Upper lobe of left lung (tissue), 6 donors: ENCODE data around the gene HERC2. TPM values are rescaled to one million over a fixed set of nuclear protein-coding genes. Genes with fewer than 3 reads are reported as not detected.

Experiments used
- ATAC-seq, 2 donors: fragments of 200-7000 bp; cut with Tn5 transposase; one replicate each; pipeline ENCODE4 v1.9.1; 2022; ENCODE audit warnings: mild to moderate bottlenecking in 2 of 2, moderate library complexity in 2 of 2; ENCODE audit not compliant: low FRiP score in 2 of 2
- DNase-seq, 2 donors: peaks; one replicate each; pipeline ENCODE4 v3.0.0-alpha.2; 2019 to 2020
- H3K27ac ChIP-seq, 4 donors: fragments of 200-600 bp; sonication (generic); one replicate each; pipeline ENCODE4 v1.5.1; 2016 to 2019
- H3K27me3 ChIP-seq, 4 donors: fragments of 200-600 bp; sonication (generic); one replicate each; pipeline ENCODE4 v1.5.1; 2017 to 2019
- H3K36me3 ChIP-seq, 4 donors: fragments of 200-600 bp; sonication (generic); one replicate each; pipeline ENCODE4 v1.5.1; 2016 to 2019
- H3K4me1 ChIP-seq, 4 donors: fragments of 200-600 bp; sonication (generic); one replicate each; pipeline ENCODE4 v1.5.1; 2018 to 2019
- H3K4me3 ChIP-seq, 4 donors: fragments of 200-600 bp; sonication (generic); one replicate each; pipeline ENCODE4 v1.5.1; 2017 to 2019; ENCODE audit warnings: mild to moderate bottlenecking in 2 of 4, moderate library complexity in 1 of 4
- H3K9me3 ChIP-seq, 4 donors: fragments of 200-600 bp; sonication (generic); one replicate each; pipeline ENCODE4 v1.5.1; 2018 to 2019
- CTCF ChIP-seq, 6 experiments: fragments of 450-650 bp in 4 of 6; fragments of 200-600 bp in 2 of 6; sonication (generic) in 2 of 6; IDR thresholded peaks; one replicate each; pipeline ENCODE4 v1.5.1; 2016 to 2019; ENCODE audit warnings: antibody characterized with exemption in 6 of 6
- EP300 ChIP-seq, 4 donors: sonication (generic); formaldehyde crosslinking; IDR thresholded peaks; one replicate each; pipeline ENCODE4 v1.5.1; 2017; ENCODE audit warnings: antibody characterized with exemption in 4 of 4, control low read depth in 2 of 4
- POLR2A ChIP-seq, 4 donors: fragments of 450-650 bp; IDR thresholded peaks; one replicate each; pipeline ENCODE4 v1.5.1; 2016 to 2017; ENCODE audit warnings: antibody characterized with exemption in 4 of 4, mild to moderate bottlenecking in 2 of 4
- POLR2AphosphoS5 ChIP-seq, 2 donors: sonication (generic); formaldehyde crosslinking; IDR thresholded peaks; one replicate each; pipeline ENCODE4 v1.5.1; 2017; ENCODE audit warnings: antibody characterized with exemption in 2 of 2
- WGBS, 2 donors: methylation state at CpG; one replicate each; pipeline ENCODE4 v1.1.5; 2017 to 2018; 5-methylcytosine and 5-hydroxymethylcytosine counted together
- total RNA-seq, 6 donors: library from RNA; depleted of rRNA in 4 of 6; stranded (reverse); fragments of >200 nt in 4 of 6; gene quantifications; one replicate each; pipeline versions ENCODE4 v1.1.0 to v1.2.1, GENCODE V29; 2016 to 2021
- donor health status: DM: no; HTN: no; CAD: no; lungs with moderate emphysema.
- donor health status: DM: no; HTN: yes; CAD: no; lungs with severe emphysema.

The HERC2 gene
- total RNA-seq, 6 donors from 2014 or later, result 48.6 to 113 (median 53.4) TPM

GRCh38 chr15:28114114-28114455 lies 207.9 kb downstream of the HERC2 start:
- Histone ChIP-seq H3K27me3 (no peaks in the 10 kb centered on the region), H3K9me3 (no peaks in the 10 kb centered on the region), H3K4me1 (no peaks in the 10 kb centered on the region), H3K36me3 (peaks cover 13 to 87% (median 66%) of the 10 kb centered on the region in 4 donors), H3K27ac (no peak overlapping the region), H3K4me3 (no peak overlapping the region)
- 97 to 100% methylated on average over 2 to 4 of the region's 4 CpGs for WGBS, 2 donors
- TF ChIP-seq EP300 (IDR thresholded peaks at IDR 0.05) (no peak), POLR2A (IDR thresholded peaks at IDR 0.05) (no peak), CTCF (IDR thresholded peaks at IDR 0.05) (no peak), POLR2AphosphoS5 (IDR thresholded peaks at IDR 0.05) (no peak)
- DNase-seq, result peak in 1 of 2 donors; percentile 8
- no peak for ATAC-seq

- Histone ChIP-seq H3K27me3 (no peaks in the 10 kb centered on the region), H3K9me3 (no peaks in the 10 kb centered on the region), H3K27ac (no peak overlapping the region), H3K4me3 (no peak overlapping the region), H3K36me3 (peaks cover 13 to 83% (median 64%) of the 10 kb centered on the region in 4 donors), H3K4me1 (no peaks in the 10 kb centered on the region)
- WGBS, 2 donors, result 48 to 89% methylated on average over 5 to 23 of the region's 23 CpGs
- TF ChIP-seq POLR2A (IDR thresholded peaks at IDR 0.05) (no peak), CTCF (IDR thresholded peaks at IDR 0.05) (no peak), EP300 (IDR thresholded peaks at IDR 0.05) (no peak), POLR2AphosphoS5 (IDR thresholded peaks at IDR 0.05) (no peak)
- no peak for DNase-seq
- ATAC-seq, result no peak
Observed at GRCh38 chr15:28113394-28114113, 208.4 kb downstream of the HERC2 start.

- 97 to 98% methylated on average over 26 of the region's 26 CpGs for WGBS, 2 donors
- ATAC-seq (no peak), DNase-seq (no peak)
- Histone ChIP-seq H3K4me1 (peaks cover 0 to 2% (median under 1%) of the 10 kb centered on the region in 4 donors), H3K27ac (no peak overlapping the region), H3K27me3 (no peaks in the 10 kb centered on the region), H3K4me3 (no peak overlapping the region), H3K36me3 (peaks cover 13 to 77% (median 59%) of the 10 kb centered on the region in 4 donors), H3K9me3 (no peaks in the 10 kb centered on the region)
- TF ChIP-seq POLR2A (IDR thresholded peaks at IDR 0.05) (no peak), POLR2AphosphoS5 (IDR thresholded peaks at IDR 0.05) (no peak), EP300 (IDR thresholded peaks at IDR 0.05) (no peak), CTCF (IDR thresholded peaks at IDR 0.05) (no peak)
Observed at GRCh38 chr15:28112962-28113361, 209.0 kb downstream of the HERC2 start.

- Histone ChIP-seq H3K9me3 (no peaks in the 10 kb centered on the region), H3K27me3 (peaks cover 0 to 2% (median 0%) of the 10 kb centered on the region in 4 donors), H3K4me1 (peaks cover 4 to 9% (median 6%) of the 10 kb centered on the region in 4 donors), H3K4me3 (no peak overlapping the region), H3K36me3 (peaks cover 13 to 69% (median 53%) of the 10 kb centered on the region in 4 donors), H3K27ac (no peak overlapping the region)
- DNase-seq (no peak), ATAC-seq (no peak)
- TF ChIP-seq POLR2AphosphoS5 (IDR thresholded peaks at IDR 0.05) (no peak), CTCF (IDR thresholded peaks at IDR 0.05) (no peak), POLR2A (IDR thresholded peaks at IDR 0.05) (no peak), EP300 (IDR thresholded peaks at IDR 0.05) (no peak)
- WGBS, 2 donors, result 96% methylated on average over 20 of the region's 20 CpGs
Observed at GRCh38 chr15:28112101-28112760, 209.7 kb downstream of the HERC2 start.
